Progenitor cell of endocrine pancreas (in vitro differentiated cells): ENCODE results near the gene AP2A2. TPM values are rescaled to one million over a fixed set of nuclear protein-coding genes. Genes with fewer than 3 reads are reported as not detected.

Experiments
- DNase-seq: peaks from one replicate; pipeline ENCODE4 v3.0.0; 2021; ENCODE audit warnings: low spot score; ENCODE audit not compliant: unreplicated experiment
- H3K27ac Mint-ChIP-seq: 2 replicates; pipeline ENCODE4 v1.8.0; 2021; ENCODE audit warnings: mild to moderate bottlenecking, moderate library complexity, mixed read lengths
- H3K27me3 Mint-ChIP-seq: 2 replicates; pipeline ENCODE4 v1.8.0; 2021; ENCODE audit warnings: mixed read lengths
- H3K36me3 Mint-ChIP-seq: 2 replicates; pipeline ENCODE4 v1.8.0; 2022; ENCODE audit warnings: mixed read lengths; ENCODE audit not compliant: insufficient read depth
- H3K4me1 Mint-ChIP-seq: 2 replicates; pipeline ENCODE4 v1.8.0; 2021; ENCODE audit warnings: low read depth, mixed read lengths
- H3K4me3 Mint-ChIP-seq: 2 replicates; pipeline ENCODE4 v1.8.0; 2021; ENCODE audit warnings: low read depth, mild to moderate bottlenecking, moderate library complexity, mixed read lengths
- H3K9me3 Mint-ChIP-seq: 2 replicates; pipeline ENCODE4 v1.8.0; 2021; ENCODE audit warnings: low read depth, mixed read lengths
- CTCF ChIP-seq: fragments of 200-600 bp; sonication (generic); IDR thresholded peaks from one replicate; pipeline ENCODE4 v1.5.0; 2021; ENCODE audit warnings: antibody characterized with exemption, mild to moderate bottlenecking; ENCODE audit not compliant: unreplicated experiment
- total RNA-seq: library from RNA; stranded (reverse); gene quantifications from 2 replicates; pipeline ENCODE4 v1.2.1, GENCODE V29; 2021

Gene AP2A2
- total RNA-seq, 1 donor from 2014 or later, result 88.8 TPM

GRCh38 chr11:1037506-1038055 lies 111.9 kb downstream of the AP2A2 start:
- Mint-ChIP-seq H3K4me3 (no peak overlapping the region), H3K36me3 (no peaks in the 10 kb centered on the region), H3K9me3 (no peaks in the 10 kb centered on the region), H3K4me1 (peaks cover 13% of the 10 kb centered on the region), H3K27me3 (no peaks in the 10 kb centered on the region), H3K27ac (no peak overlapping the region)
- DNase-seq, result no peak
- no peak for TF ChIP-seq CTCF

GRCh38 chr11:1038361-1038760 lies 112.7 kb downstream of the AP2A2 start:
- Mint-ChIP-seq H3K9me3 (no peaks in the 10 kb centered on the region), H3K36me3 (no peaks in the 10 kb centered on the region), H3K4me3 (no peak overlapping the region), H3K27ac (no peak overlapping the region), H3K4me1 (peaks cover 14% of the 10 kb centered on the region), H3K27me3 (no peaks in the 10 kb centered on the region)
- TF ChIP-seq CTCF, result no peak
- no peak for DNase-seq

- no peak for DNase-seq
- H3K27me3 Mint-ChIP-seq, result peaks cover 3% of the 10 kb centered on the region
- peaks cover 15% of the 10 kb centered on the region for H3K4me1 Mint-ChIP-seq
- no peak overlapping the region for H3K27ac Mint-ChIP-seq
- no peaks in the 10 kb centered on the region for H3K9me3 Mint-ChIP-seq
- H3K4me3 Mint-ChIP-seq, result no peak overlapping the region
- no peak for TF ChIP-seq CTCF
- H3K36me3 Mint-ChIP-seq, result no peaks in the 10 kb centered on the region
Measured at GRCh38 chr11:1038921-1039320, 113.3 kb downstream of the AP2A2 start.

GRCh38 chr11:1039481-1040427 lies 114.1 kb downstream of the AP2A2 start:
- no peak overlapping the region for H3K27ac Mint-ChIP-seq
- H3K4me1 Mint-ChIP-seq, result peaks cover 16% of the 10 kb centered on the region
- H3K9me3 Mint-ChIP-seq, result no peaks in the 10 kb centered on the region
- peaks cover 6% of the 10 kb centered on the region for H3K27me3 Mint-ChIP-seq
- H3K4me3 Mint-ChIP-seq, result no peak overlapping the region
- no peaks in the 10 kb centered on the region for H3K36me3 Mint-ChIP-seq
- TF ChIP-seq CTCF, result no peak
- DNase-seq, result no peak

- no peaks in the 10 kb centered on the region for H3K36me3 Mint-ChIP-seq
- H3K27me3 Mint-ChIP-seq, result peaks cover 6% of the 10 kb centered on the region
- no peak overlapping the region for H3K27ac Mint-ChIP-seq
- no peak for TF ChIP-seq CTCF
- no peak overlapping the region for H3K4me3 Mint-ChIP-seq
- no peak for DNase-seq
- H3K9me3 Mint-ChIP-seq, result peaks cover 3% of the 10 kb centered on the region
- H3K4me1 Mint-ChIP-seq, result peaks cover 16% of the 10 kb centered on the region
Measured at GRCh38 chr11:1040428-1041148, 114.9 kb downstream of the AP2A2 start.
